Measurements from ENCODE around the gene TTC34. TPM values are rescaled to one million over a fixed set of nuclear protein-coding genes. Genes with fewer than 3 reads are reported as not detected.

Gene TTC34
- total and polyA plus RNA-seq, 10 of the 15 experiments (the other 5 are each of a cell fraction or from before 2014, with no cell fraction given), result 0.03 to 0.49 (median 0.05) TPM; not detected in 2

DNA sequence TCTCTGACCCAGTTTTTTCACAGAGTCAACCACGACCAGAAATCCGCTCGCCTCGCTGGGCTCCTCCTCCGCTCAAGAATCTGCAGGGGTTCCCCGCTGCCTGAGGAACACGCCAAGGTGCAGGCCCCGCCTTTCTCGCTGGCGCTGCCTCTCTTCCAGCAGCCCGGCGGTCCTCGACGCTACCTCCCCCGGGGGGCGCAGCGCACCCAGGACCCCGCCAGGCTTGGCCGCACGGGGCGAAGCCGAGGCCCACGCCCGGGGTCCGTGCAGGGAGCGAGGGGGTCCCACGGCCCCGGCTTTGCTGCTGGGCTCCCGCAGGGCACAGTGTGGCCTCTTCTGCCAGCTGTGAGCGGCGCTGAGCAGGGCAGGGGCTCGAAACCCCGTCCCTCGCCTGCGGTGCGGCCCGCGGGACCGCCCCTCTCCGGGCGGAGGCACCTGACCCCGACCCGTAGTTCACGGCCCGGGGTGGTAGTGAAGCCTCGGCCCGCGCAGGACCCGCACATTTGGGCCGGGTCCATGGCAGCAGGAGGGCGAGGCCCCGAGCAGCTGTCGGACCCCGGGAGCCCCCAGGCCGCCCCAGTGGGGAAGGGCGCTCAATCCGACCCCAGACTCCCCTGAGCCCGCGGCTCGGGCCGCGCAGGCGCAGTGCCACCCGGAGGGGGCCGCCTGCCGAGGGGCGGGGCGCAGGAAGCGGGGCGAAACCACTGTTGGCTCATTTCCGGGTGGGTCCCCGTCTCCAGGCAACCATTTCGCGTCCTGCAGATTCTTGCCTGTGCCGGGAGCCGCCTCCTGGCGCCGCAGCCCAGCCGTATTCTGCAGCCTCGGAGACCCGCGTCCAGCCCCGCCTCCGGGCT, 158.7 kb downstream of the TTC34 start (continued):
- TF ChIP-seq, protein P1, sequence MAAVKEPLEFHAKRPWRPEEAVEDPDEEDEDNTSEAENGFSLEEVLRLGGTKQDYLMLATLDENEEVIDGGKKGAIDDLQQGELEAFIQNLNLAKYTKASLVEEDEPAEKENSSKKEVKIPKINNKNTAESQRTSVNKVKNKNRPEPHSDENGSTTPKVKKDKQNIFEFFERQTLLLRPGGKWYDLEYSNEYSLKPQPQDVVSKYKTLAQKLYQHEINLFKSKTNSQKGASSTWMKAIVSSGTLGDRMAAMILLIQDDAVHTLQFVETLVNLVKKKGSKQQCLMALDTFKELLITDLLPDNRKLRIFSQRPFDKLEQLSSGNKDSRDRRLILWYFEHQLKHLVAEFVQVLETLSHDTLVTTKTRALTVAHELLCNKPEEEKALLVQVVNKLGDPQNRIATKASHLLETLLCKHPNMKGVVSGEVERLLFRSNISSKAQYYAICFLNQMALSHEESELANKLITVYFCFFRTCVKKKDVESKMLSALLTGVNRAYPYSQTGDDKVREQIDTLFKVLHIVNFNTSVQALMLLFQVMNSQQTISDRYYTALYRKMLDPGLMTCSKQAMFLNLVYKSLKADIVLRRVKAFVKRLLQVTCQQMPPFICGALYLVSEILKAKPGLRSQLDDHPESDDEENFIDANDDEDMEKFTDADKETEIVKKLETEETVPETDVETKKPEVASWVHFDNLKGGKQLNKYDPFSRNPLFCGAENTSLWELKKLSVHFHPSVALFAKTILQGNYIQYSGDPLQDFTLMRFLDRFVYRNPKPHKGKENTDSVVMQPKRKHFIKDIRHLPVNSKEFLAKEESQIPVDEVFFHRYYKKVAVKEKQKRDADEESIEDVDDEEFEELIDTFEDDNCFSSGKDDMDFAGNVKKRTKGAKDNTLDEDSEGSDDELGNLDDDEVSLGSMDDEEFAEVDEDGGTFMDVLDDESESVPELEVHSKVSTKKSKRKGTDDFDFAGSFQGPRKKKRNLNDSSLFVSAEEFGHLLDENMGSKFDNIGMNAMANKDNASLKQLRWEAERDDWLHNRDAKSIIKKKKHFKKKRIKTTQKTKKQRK (IDR thresholded peaks at IDR 0.05; ENCODE audit: low read depth, low read length), result no peak
- TF ChIP-seq MEF2B (IDR thresholded peaks at IDR 0.05; ENCODE audit: partially characterized antibody, poor library complexity, severe bottlenecking) (peak; percentile 18), GABPA (IDR thresholded peaks at IDR 0.05; ENCODE audit: low read depth) (peak; percentile 77), YBX1 (IDR thresholded peaks at IDR 0.05) (no peak), FOS (IDR thresholded peaks at IDR 0.05; ENCODE audit: borderline replicate concordance, extremely low read depth, insufficient read length) (no peak), KLF5 (IDR thresholded peaks at IDR 0.05; ENCODE audit: partially characterized antibody) (no peak), NBN (IDR thresholded peaks at IDR 0.05) (no peak; the same call in 1 of the 2 replicates), BRCA1 (IDR thresholded peaks at IDR 0.05; ENCODE audit: low read depth, low read length) (no peak), ZNF622 (IDR thresholded peaks at IDR 0.05) (no peak), NFXL1 (IDR thresholded peaks at IDR 0.05; ENCODE audit: borderline replicate concordance) (no peak), HCFC1 (IDR thresholded peaks at IDR 0.05; ENCODE audit: low read length) (peak; percentile 39; the same call in 1 of the 2 replicates), WRNIP1 (IDR thresholded peaks at IDR 0.05; ENCODE audit: borderline replicate concordance, low read depth, low read length) (no peak), SUPT20H (IDR thresholded peaks at IDR 0.05; ENCODE audit: borderline replicate concordance, control insufficient read depth, low read depth, low read length) (no peak), DPF2 (IDR thresholded peaks at IDR 0.05) (peak; percentile 75; the same call in 1 of the 2 replicates)
- TF ChIP-seq, protein P2, sequence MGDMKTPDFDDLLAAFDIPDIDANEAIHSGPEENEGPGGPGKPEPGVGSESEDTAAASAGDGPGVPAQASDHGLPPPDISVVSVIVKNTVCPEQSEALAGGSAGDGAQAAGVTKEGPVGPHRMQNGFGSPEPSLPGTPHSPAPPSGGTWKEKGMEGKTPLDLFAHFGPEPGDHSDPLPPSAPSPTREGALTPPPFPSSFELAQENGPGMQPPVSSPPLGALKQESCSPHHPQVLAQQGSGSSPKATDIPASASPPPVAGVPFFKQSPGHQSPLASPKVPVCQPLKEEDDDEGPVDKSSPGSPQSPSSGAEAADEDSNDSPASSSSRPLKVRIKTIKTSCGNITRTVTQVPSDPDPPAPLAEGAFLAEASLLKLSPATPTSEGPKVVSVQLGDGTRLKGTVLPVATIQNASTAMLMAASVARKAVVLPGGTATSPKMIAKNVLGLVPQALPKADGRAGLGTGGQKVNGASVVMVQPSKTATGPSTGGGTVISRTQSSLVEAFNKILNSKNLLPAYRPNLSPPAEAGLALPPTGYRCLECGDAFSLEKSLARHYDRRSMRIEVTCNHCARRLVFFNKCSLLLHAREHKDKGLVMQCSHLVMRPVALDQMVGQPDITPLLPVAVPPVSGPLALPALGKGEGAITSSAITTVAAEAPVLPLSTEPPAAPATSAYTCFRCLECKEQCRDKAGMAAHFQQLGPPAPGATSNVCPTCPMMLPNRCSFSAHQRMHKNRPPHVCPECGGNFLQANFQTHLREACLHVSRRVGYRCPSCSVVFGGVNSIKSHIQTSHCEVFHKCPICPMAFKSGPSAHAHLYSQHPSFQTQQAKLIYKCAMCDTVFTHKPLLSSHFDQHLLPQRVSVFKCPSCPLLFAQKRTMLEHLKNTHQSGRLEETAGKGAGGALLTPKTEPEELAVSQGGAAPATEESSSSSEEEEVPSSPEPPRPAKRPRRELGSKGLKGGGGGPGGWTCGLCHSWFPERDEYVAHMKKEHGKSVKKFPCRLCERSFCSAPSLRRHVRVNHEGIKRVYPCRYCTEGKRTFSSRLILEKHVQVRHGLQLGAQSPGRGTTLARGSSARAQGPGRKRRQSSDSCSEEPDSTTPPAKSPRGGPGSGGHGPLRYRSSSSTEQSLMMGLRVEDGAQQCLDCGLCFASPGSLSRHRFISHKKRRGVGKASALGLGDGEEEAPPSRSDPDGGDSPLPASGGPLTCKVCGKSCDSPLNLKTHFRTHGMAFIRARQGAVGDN (IDR thresholded peaks at IDR 0.05), result peak; percentile 28
- TF ChIP-seq, protein P3, sequence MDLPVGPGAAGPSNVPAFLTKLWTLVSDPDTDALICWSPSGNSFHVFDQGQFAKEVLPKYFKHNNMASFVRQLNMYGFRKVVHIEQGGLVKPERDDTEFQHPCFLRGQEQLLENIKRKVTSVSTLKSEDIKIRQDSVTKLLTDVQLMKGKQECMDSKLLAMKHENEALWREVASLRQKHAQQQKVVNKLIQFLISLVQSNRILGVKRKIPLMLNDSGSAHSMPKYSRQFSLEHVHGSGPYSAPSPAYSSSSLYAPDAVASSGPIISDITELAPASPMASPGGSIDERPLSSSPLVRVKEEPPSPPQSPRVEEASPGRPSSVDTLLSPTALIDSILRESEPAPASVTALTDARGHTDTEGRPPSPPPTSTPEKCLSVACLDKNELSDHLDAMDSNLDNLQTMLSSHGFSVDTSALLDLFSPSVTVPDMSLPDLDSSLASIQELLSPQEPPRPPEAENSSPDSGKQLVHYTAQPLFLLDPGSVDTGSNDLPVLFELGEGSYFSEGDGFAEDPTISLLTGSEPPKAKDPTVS (IDR thresholded peaks at IDR 0.05; ENCODE audit: low read depth, low read length), result no peak
- TF ChIP-seq, protein P4, sequence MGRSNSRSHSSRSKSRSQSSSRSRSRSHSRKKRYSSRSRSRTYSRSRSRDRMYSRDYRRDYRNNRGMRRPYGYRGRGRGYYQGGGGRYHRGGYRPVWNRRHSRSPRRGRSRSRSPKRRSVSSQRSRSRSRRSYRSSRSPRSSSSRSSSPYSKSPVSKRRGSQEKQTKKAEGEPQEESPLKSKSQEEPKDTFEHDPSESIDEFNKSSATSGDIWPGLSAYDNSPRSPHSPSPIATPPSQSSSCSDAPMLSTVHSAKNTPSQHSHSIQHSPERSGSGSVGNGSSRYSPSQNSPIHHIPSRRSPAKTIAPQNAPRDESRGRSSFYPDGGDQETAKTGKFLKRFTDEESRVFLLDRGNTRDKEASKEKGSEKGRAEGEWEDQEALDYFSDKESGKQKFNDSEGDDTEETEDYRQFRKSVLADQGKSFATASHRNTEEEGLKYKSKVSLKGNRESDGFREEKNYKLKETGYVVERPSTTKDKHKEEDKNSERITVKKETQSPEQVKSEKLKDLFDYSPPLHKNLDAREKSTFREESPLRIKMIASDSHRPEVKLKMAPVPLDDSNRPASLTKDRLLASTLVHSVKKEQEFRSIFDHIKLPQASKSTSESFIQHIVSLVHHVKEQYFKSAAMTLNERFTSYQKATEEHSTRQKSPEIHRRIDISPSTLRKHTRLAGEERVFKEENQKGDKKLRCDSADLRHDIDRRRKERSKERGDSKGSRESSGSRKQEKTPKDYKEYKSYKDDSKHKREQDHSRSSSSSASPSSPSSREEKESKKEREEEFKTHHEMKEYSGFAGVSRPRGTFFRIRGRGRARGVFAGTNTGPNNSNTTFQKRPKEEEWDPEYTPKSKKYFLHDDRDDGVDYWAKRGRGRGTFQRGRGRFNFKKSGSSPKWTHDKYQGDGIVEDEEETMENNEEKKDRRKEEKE (IDR thresholded peaks at IDR 0.05), result no peak

Measured in GM12878 (cell line).